ENCODE measurements around the gene USP37.

The USP37 gene

GRCh38 chr2:218401890-218402289 is 166.3 kb downstream of the USP37 start:
- no peak for DNase-seq (ENCODE audit: low read depth)

- DNase-seq (ENCODE audit: low read depth) = no peak
Measured at GRCh38 chr2:218400930-218401881, 166.9 kb downstream of the USP37 start.
